ENCODE measurements around the gene CCNY. TPM values are rescaled to one million over a fixed set of nuclear protein-coding genes. Genes with fewer than 3 reads are reported as not detected.

The CCNY gene
- total and polyA plus RNA-seq, 8 donors, result 10.6 to 41.7 (median 26.6) TPM

DNA sequence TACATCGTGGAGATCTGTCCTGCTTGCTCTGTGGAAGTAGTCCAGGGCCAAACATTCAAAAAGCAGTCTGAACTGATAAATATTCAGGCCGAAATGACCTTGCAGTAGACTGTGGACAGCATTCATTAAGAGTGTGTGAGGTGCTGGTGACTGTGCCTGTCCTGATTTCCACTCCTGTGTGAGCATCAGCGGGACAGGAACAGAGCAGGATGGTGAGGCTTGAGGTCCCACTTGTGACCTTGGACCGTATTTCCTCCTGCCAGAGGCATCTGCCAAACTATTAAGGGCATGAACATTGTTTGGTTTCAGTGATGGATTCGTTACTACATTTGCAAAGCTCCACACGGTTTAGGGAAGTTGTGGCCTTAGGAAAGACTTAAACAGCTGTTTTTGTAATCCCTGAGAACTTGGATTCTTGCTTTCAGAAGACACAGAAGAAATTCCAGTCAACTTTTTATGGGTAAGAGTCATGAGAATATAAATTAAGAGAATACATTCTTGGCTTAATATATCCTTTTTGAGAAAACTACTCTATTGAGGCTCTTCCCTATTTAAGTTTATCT is 32.8 kb downstream of the CCNY start:
- H3K4me1 ChIP-seq, result peaks cover 16 to 36% (median 35%) of the 10 kb centered on the region in 3 donors
- 10 to 13% methylated on average over 6 of the region's 6 CpGs for WGBS, 2 donors
- ATAC-seq (peak; percentile 31 to 68 (median 49)), FAIRE-seq (no peak), DNase-seq (no peak)
- H3K4me3 ChIP-seq, result no peak overlapping the region
- H3K27me3 ChIP-seq, result no peaks in the 10 kb centered on the region
- H3K27ac ChIP-seq, result peak overlapping the region in 3 of 4 donors; percentile 17 to 61 (median 37)
- H3K36me3 ChIP-seq, result no peaks in the 10 kb centered on the region
- TF ChIP-seq, protein P1, sequence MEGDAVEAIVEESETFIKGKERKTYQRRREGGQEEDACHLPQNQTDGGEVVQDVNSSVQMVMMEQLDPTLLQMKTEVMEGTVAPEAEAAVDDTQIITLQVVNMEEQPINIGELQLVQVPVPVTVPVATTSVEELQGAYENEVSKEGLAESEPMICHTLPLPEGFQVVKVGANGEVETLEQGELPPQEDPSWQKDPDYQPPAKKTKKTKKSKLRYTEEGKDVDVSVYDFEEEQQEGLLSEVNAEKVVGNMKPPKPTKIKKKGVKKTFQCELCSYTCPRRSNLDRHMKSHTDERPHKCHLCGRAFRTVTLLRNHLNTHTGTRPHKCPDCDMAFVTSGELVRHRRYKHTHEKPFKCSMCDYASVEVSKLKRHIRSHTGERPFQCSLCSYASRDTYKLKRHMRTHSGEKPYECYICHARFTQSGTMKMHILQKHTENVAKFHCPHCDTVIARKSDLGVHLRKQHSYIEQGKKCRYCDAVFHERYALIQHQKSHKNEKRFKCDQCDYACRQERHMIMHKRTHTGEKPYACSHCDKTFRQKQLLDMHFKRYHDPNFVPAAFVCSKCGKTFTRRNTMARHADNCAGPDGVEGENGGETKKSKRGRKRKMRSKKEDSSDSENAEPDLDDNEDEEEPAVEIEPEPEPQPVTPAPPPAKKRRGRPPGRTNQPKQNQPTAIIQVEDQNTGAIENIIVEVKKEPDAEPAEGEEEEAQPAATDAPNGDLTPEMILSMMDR (IDR thresholded peaks at IDR 0.05), result no peak
- H3K9me3 ChIP-seq, result no peaks in the 10 kb centered on the region
- intact Hi-C loops (cut with DNase I), result no loop called here

DNA sequence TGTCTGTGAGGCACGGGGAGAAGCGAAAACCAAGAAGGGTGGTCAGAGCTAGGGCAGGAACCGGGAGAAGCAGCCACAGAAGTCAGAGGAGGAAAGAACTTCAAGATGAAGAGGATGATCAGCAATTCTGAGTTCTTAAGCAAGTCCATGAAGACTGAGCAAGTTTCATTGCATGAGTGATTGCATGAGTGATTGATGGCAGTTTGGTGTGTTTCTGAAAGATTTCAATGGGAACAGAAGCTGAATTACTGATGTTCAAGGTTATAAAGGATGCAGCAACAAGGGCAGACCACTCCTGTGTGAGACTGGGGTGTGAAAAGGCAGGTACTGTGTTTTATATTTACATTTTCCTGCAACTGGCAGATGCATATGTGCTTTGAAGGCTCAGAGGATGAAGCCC is 35.4 kb downstream of the CCNY start:
- Histone ChIP-seq H3K4me1 (peaks cover 7 to 24% (median 24%) of the 10 kb centered on the region in 3 donors), H3K36me3 (no peaks in the 10 kb centered on the region), H3K27ac (no peak overlapping the region), H3K27me3 (no peaks in the 10 kb centered on the region), H3K9me3 (no peaks in the 10 kb centered on the region), H3K4me3 (no peak overlapping the region)
- WGBS, 2 donors, result 94% methylated on average over 3 of the region's 3 CpGs
- DNase-seq, result no peak
- FAIRE-seq, result no peak
- no peak for ATAC-seq
- intact Hi-C loops (cut with DNase I), result no loop called here
- TF ChIP-seq, protein P1 (IDR thresholded peaks at IDR 0.05), result no peak

DNA sequence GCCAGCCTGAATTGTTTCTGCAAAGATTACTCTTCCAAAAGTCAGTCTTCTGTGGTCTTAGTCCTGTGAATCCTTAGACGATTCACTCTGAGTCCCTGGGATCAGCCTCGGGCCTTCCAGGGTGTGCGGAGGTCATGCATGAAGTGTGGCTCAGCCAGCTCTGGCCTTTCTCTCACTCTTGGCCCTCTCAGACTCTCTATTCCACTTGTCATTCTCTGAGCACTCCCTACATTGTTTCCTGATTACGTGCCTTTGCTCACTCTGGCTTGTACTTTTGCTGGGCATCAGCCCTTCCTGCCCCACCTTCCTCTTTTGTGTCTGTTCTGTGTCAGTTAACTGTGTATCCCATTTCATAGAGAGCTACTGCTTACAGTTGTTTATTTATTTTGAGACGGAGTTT is 36.0 kb downstream of the CCNY start:
- FAIRE-seq (no peak), ATAC-seq (peak in 2 of 4 donors; percentile 13 to 69)

DNA sequence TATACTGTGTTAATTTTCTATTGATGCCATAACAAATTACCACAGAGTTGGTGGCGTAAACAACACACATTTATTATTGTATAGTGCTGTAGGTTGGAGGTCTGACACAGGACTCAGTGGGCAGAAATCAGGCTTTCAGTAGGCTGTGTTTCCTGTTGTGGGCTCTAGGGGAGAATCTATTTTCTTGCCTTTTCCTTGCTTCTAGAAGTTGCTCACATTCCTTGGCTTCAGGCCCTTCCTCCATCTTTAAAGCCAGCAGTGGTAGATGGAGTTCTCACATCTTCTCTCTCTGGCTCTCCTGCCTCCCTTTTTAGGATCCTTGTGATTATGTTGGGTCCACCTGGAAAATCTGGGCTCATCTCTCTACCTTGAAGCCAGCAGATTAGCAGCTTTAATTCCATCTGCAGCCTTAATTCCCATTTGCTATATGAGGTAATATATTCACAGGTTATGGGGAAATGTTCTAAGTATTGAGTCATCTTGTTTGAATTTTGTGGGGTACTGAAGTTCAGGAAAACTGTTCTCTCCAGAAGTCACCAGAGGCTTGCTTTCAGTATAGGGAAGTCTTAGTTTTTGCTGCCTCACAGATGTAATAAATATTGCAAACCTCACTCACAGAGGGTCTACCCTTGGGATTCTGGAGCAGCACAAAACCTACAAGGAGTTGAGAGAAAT is 38.9 kb downstream of the CCNY start:
- no peaks in the 10 kb centered on the region for H3K27me3 ChIP-seq
- peaks cover 0 to 12% (median 5%) of the 10 kb centered on the region in 3 donors for H3K4me1 ChIP-seq
- TF ChIP-seq, protein P1 (IDR thresholded peaks at IDR 0.05), result no peak
- DNase-seq (no peak), ATAC-seq (no peak), FAIRE-seq (no peak)
- WGBS, 2 donors, result 100% methylated on average over 1 of the region's 1 CpG
- no peak overlapping the region for H3K27ac ChIP-seq
- H3K36me3 ChIP-seq, result no peaks in the 10 kb centered on the region
- no peak overlapping the region for H3K4me3 ChIP-seq
- intact Hi-C loops (cut with DNase I), result no loop called here
- no peaks in the 10 kb centered on the region for H3K9me3 ChIP-seq

More for the DNA sequence above, 36.0 kb downstream of the CCNY start:
- Histone ChIP-seq H3K27me3 (no peaks in the 10 kb centered on the region), H3K4me1 (peaks cover 7 to 24% (median 24%) of the 10 kb centered on the region in 3 donors), H3K27ac (peak overlapping the region in 1 of 4 donors; percentile 5), H3K4me3 (no peak overlapping the region), H3K36me3 (no peaks in the 10 kb centered on the region), H3K9me3 (no peaks in the 10 kb centered on the region)
- intact Hi-C loops (cut with DNase I), result no loop called here
- 85 to 89% methylated on average over 5 of the region's 5 CpGs for WGBS, 2 donors
- TF ChIP-seq, protein P1 (IDR thresholded peaks at IDR 0.05), result no peak
- no peak for DNase-seq
